ENCODE data around the gene AHSG. TPM values are rescaled to one million over a fixed set of nuclear protein-coding genes. Genes with fewer than 3 reads are reported as not detected.

Gene AHSG
- total RNA-seq, 2 experiments from 2014 or later: not detected

DNA sequence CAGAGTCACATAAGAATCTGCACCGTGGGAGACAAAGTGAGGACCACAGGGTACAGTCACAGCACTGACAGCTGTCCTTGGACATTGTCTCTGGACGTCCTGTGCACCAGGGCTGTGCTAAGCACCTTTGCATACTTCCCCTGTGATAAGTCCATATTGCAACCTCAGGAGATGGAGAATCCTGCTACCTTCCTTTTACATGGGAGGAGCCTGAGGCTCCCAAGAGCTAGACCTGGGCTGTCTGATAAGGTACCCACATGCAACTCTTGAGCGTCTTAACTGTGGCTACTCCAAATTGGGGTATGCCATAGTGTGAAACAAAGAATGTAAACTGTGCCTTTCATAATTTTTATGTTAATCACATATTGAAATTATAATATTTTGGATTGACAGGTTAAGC lies 24.8 kb downstream of the AHSG start:
- peaks cover 6% of the 10 kb centered on the region for H3K27me3 Mint-ChIP-seq (ENCODE audit: low read depth)
- no peak overlapping the region for H3K4me3 Mint-ChIP-seq
- no peak overlapping the region for H3K27ac Mint-ChIP-seq
- peaks cover 8% of the 10 kb centered on the region for H3K4me1 Mint-ChIP-seq (ENCODE audit: low read depth)
- CTCF ChIA-PET: interaction anchor here (0.6 kb wide), 1 partner anchor 97 kb away, joined by 3 read pairs; no protein-coding TSS in a partner anchor
- DNase-seq: no peak
- no peaks in the 10 kb centered on the region for H3K36me3 Mint-ChIP-seq (ENCODE audit: low read depth)
- intact Hi-C loops (cut with micrococcal nuclease): no loop called here
- H3K9me3 Mint-ChIP-seq: no peaks in the 10 kb centered on the region

DNA sequence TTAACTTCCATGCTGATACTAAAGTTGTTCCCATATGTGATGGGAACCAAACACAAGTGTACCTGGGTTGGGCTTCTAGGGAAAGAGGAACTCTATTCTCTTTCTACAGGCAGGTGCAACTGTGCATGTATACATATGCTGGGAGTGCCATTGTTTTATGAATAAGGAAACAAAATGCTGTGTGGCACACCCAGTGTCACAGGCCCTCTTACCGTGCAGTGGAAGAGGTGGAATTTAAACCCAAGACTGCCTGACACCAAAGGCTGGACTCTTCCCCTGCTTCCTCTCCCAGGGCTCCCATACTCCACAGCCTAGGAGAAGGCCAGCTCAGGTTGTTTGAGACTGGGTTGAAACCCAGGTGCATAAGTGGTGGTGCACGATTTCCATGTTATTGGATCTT lies 25.4 kb downstream of the AHSG start:
- H3K27ac Mint-ChIP-seq: no peak overlapping the region
- H3K4me3 Mint-ChIP-seq: no peak overlapping the region
- H3K27me3 Mint-ChIP-seq (ENCODE audit: low read depth): peaks cover 6% of the 10 kb centered on the region
- no peak for DNase-seq
- CTCF ChIA-PET: no interaction called here
- peaks cover 14% of the 10 kb centered on the region for H3K4me1 Mint-ChIP-seq (ENCODE audit: low read depth)
- H3K36me3 Mint-ChIP-seq (ENCODE audit: low read depth): no peaks in the 10 kb centered on the region
- intact Hi-C loops (cut with micrococcal nuclease): no loop called here
- no peaks in the 10 kb centered on the region for H3K9me3 Mint-ChIP-seq

DNA sequence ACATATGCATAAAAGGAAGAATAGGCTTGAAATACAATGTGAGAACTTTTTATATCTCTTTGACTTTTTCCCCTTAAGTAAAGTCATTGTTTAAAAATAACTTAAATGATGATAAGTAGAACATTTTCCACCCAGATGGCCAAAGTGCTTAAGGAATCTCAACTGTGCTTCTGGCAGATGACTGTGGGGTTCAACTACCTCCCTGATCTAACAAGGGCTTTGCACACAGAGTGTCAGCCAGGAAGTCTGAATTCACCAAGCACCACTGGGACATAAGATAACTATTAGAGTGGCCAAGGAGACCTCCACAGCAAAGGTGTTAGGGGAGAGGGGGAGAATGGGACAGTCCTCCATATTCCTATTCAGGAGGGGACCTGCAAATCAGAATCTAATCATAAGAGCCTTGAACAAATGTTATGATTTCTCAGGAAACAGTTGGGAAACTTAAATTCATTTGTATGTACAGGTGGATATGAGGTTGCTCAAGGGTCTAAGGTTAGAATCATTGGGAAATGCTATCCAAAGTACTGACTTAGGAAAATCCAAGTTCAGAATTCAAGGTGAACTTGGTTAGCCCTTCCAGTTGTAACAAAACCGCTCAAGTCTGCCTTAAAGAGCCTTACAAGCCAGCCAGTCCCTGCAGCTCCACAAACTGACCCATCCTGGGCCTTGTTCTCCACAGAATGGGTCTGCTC lies 27.1 kb downstream of the AHSG start, which contains the start of gene FETUB:
TSS of gene FETUB (plus strand) at position 622 of the 695 bp plus-strand sequence. CDS start at position 684, 62 bp downstream.
- Mint-ChIP-seq H3K9me3 (no peaks in the 10 kb centered on the region), H3K27me3 (ENCODE audit: low read depth) (peaks cover 6% of the 10 kb centered on the region), H3K4me3 (no peak within 1 kb of the TSS), H3K36me3 (ENCODE audit: low read depth) (no peaks in the 10 kb centered on the region), H3K27ac (no peak within 1 kb of the TSS), H3K4me1 (ENCODE audit: low read depth) (peaks cover 24% of the 10 kb centered on the region)
- CTCF ChIA-PET: no interaction called here
- no peak for DNase-seq
- intact Hi-C loops (cut with micrococcal nuclease): no loop called here

DNA sequence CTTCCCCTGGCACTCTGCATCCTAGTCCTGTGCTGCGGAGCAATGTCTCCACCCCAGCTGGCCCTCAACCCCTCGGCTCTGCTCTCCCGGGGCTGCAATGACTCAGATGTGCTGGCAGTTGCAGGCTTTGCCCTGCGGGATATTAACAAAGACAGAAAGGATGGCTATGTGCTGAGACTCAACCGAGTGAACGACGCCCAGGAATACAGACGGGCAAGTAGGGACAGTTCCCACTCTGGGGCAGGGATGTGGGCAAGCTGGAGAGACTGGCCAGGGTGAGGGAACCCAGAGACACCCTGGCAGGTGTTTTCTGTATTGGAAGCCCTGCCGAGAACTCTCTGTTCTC lies 27.6 kb downstream of the AHSG start:
- Mint-ChIP-seq H3K4me3 (no peak overlapping the region), H3K4me1 (ENCODE audit: low read depth) (peaks cover 24% of the 10 kb centered on the region), H3K27me3 (ENCODE audit: low read depth) (peaks cover 6% of the 10 kb centered on the region), H3K9me3 (no peaks in the 10 kb centered on the region), H3K27ac (no peak overlapping the region), H3K36me3 (ENCODE audit: low read depth) (no peaks in the 10 kb centered on the region)
- no peak for DNase-seq
- CTCF ChIA-PET: interaction anchor here (2.1 kb wide), 1 partner anchor 23 kb away, joined by 11 read pairs; no protein-coding TSS in a partner anchor
- intact Hi-C loops (cut with micrococcal nuclease): no loop called here

DNA sequence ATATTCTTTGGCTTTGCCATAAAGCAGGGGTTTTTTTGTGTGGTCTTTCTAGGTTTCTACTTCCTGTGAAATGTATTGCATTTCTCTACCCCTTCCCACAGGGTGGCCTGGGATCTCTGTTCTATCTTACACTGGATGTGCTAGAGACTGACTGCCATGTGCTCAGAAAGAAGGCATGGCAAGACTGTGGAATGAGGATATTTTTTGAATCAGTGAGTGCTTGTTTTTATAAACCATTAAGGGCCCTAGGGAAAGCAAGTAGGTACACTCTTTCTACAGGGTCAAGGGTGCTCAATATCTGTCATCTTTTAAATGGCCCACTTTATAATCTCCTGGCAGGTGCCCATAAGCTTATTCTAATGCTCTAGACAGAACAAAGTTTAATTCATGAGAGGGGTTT lies 28.1 kb downstream of the AHSG start:
- CTCF ChIA-PET: interaction anchor here (2.1 kb wide), 1 partner anchor 24 kb away, joined by 11 read pairs; no protein-coding TSS in a partner anchor
- peaks cover 6% of the 10 kb centered on the region for H3K27me3 Mint-ChIP-seq (ENCODE audit: low read depth)

DNA sequence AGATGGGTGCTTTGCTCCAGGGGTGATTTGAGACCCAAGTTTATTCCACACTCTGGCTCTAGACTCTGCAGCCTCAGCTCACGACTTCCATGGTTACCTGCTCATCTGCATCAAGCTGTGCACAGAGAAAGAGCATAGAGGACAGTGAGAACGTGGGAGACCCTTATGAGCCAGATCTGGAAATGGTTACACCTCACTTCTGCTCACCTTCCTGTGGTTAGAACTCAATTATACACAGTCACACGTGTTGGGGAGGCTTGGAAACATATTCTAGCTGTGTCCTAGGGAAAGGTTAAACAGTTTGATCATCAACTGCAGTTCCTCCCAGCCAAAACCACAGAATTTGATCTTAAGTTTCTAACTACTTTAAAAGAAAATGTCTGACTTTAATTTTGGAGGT lies 29.2 kb downstream of the AHSG start:
- H3K4me1 Mint-ChIP-seq (ENCODE audit: low read depth): peaks cover 24% of the 10 kb centered on the region
- H3K9me3 Mint-ChIP-seq: no peaks in the 10 kb centered on the region
- peak; percentile 18 for DNase-seq
- CTCF ChIA-PET: interaction anchor here (2.1 kb wide), 1 partner anchor 25 kb away, joined by 11 read pairs; no protein-coding TSS in a partner anchor
- intact Hi-C loops (cut with micrococcal nuclease): no loop called here
- no peaks in the 10 kb centered on the region for H3K36me3 Mint-ChIP-seq (ENCODE audit: low read depth)
- H3K4me3 Mint-ChIP-seq: no peak overlapping the region
- H3K27me3 Mint-ChIP-seq (ENCODE audit: low read depth): peaks cover 6% of the 10 kb centered on the region
- peak overlapping the region; percentile 1 for H3K27ac Mint-ChIP-seq

More for the DNA sequence above, 28.1 kb downstream of the AHSG start:
- Mint-ChIP-seq H3K36me3 (ENCODE audit: low read depth) (no peaks in the 10 kb centered on the region), H3K4me3 (no peak overlapping the region), H3K27ac (no peak overlapping the region), H3K9me3 (no peaks in the 10 kb centered on the region), H3K4me1 (ENCODE audit: low read depth) (peaks cover 24% of the 10 kb centered on the region)
- no peak for DNase-seq
- intact Hi-C loops (cut with micrococcal nuclease): no loop called here

DNA sequence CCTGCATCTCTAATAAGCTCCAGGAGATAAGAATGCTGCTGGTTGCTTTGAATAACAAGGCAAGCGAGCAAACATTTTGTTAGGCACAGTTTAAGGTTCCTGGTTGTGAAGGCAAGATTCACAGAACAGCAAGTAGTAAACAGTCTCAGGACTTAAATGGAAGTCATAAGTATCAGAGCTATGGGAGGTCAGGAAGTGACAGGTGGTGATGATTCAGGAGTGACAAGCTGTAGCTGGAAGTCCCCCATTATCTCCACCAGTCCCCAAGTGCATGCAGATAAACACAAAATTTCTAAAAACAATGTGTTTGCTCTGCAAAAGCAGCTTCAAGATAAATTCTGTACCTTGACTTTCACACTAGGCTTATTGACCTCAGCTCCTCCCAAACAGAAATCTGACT lies 30.6 kb downstream of the AHSG start:
- CTCF ChIA-PET: interaction anchor here (0.6 to 1.7 kb wide), 3 partner anchors 27 to 33 kb away, joined by 3 to 6 read pairs (median 5); no protein-coding TSS in a partner anchor
- intact Hi-C loops (cut with micrococcal nuclease): loop anchor here (1.0 kb wide), 2 partner anchors 26 to 110 kb away; no protein-coding TSS in a partner anchor
- Mint-ChIP-seq H3K4me3 (no peak overlapping the region), H3K27me3 (ENCODE audit: low read depth) (peaks cover 6% of the 10 kb centered on the region), H3K9me3 (no peaks in the 10 kb centered on the region), H3K27ac (peak overlapping the region; percentile 52), H3K36me3 (ENCODE audit: low read depth) (no peaks in the 10 kb centered on the region), H3K4me1 (ENCODE audit: low read depth) (peaks cover 24% of the 10 kb centered on the region)
- peak; percentile 46 for DNase-seq

DNA sequence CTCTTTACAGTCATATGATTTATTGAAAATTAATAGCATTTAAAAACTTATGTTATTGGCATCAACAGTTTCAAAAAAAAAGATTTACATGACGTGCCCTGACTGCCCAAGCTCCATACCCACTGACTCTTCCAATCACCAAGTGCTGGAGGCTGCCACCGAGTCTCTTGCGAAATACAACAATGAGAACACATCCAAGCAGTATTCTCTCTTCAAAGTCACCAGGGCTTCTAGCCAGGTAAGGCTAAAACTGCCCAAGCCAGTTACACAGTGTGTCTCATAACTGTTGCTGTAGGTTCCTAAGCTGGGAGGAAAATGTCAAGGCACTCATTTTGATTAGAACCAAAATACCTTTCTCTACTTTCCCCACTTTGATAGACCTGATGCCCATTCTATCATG lies 31.8 kb downstream of the AHSG start:
- Mint-ChIP-seq H3K9me3 (no peaks in the 10 kb centered on the region), H3K4me1 (ENCODE audit: low read depth) (peaks cover 24% of the 10 kb centered on the region), H3K27ac (no peak overlapping the region), H3K4me3 (no peak overlapping the region), H3K27me3 (ENCODE audit: low read depth) (peaks cover 6% of the 10 kb centered on the region), H3K36me3 (ENCODE audit: low read depth) (no peaks in the 10 kb centered on the region)
- intact Hi-C loops (cut with micrococcal nuclease): no loop called here
- DNase-seq: no peak
- CTCF ChIA-PET: interaction anchor here (1.7 kb wide), 1 partner anchor 30 kb away, joined by 6 read pairs; no protein-coding TSS in a partner anchor

DNA sequence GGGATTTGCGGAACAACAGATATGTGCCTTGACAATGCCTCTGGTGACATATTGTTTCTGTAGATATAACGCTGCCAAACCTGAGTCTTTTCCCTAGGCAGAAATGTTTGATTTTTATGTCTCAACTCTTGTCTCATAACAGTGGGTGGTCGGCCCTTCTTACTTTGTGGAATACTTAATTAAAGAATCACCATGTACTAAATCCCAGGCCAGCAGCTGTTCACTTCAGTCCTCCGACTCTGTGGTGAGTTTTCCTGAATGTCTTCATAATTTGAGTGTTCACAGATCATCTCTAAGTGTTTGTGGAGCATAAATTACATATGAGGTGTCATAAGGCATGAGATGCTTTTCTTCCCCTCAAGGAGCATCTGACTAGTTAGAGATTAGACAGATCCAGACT lies 33.2 kb downstream of the AHSG start:
- Mint-ChIP-seq H3K4me3 (no peak overlapping the region), H3K27ac (no peak overlapping the region), H3K36me3 (ENCODE audit: low read depth) (no peaks in the 10 kb centered on the region), H3K4me1 (ENCODE audit: low read depth) (peaks cover 24% of the 10 kb centered on the region), H3K27me3 (ENCODE audit: low read depth) (peaks cover 2% of the 10 kb centered on the region), H3K9me3 (no peaks in the 10 kb centered on the region)
- DNase-seq: no peak
- intact Hi-C loops (cut with micrococcal nuclease): no loop called here
- CTCF ChIA-PET: no interaction called here

DNA sequence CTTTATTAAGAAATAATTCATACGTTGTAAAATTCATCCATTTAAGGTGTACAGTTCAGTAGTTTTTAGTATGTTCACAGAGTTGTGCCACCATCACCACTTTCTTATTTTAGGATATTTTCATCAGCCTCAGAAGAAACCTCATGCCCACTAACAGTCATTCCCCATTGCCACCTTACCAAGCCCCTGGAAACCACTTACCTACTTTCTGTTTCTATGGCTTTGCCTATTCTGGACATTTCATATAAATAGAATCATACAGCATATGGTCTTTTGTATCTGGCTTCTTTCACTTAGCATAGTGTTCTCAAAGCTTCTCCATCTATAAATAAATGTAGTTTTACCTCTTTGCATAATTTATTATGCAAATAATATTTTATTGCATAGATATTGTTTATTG lies 34.0 kb downstream of the AHSG start:
- Mint-ChIP-seq H3K36me3 (ENCODE audit: low read depth) (no peaks in the 10 kb centered on the region), H3K4me3 (no peak overlapping the region), H3K27ac (no peak overlapping the region), H3K9me3 (no peaks in the 10 kb centered on the region), H3K27me3 (ENCODE audit: low read depth) (peaks cover 2% of the 10 kb centered on the region), H3K4me1 (ENCODE audit: low read depth) (peaks cover 23% of the 10 kb centered on the region)
- CTCF ChIA-PET: no interaction called here
- no peak for DNase-seq
- intact Hi-C loops (cut with micrococcal nuclease): no loop called here

DNA sequence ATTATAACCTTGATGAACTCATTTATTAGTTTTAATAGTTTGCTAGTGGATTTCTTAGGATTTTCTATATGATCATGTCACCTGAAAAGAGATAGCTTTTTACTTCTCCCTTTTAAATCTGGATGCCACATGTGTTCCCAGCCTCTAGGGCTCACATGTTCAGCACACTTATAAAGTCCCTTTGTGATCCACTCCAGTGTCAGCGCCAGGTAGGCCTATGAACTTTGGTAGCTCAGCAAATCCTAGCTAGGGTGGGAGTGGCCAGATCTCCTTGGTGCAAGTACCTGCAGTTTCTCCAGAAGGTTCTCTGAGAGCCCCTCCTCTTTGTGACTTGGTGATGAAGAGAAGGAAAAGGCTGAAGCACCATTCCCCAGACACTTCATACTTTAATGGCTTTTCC lies 36.0 kb downstream of the AHSG start:
- CTCF ChIA-PET: interaction anchor here (0.7 kb wide), 1 partner anchor 686 kb away, joined by 3 read pairs; no protein-coding TSS in a partner anchor
- H3K36me3 Mint-ChIP-seq (ENCODE audit: low read depth): no peaks in the 10 kb centered on the region
- peaks cover 5% of the 10 kb centered on the region for H3K4me1 Mint-ChIP-seq (ENCODE audit: low read depth)
- H3K27ac Mint-ChIP-seq: no peak overlapping the region
- no peak for DNase-seq
- H3K4me3 Mint-ChIP-seq: no peak overlapping the region
- no peaks in the 10 kb centered on the region for H3K9me3 Mint-ChIP-seq
- peaks cover 5% of the 10 kb centered on the region for H3K27me3 Mint-ChIP-seq (ENCODE audit: low read depth)
- intact Hi-C loops (cut with micrococcal nuclease): no loop called here

DNA sequence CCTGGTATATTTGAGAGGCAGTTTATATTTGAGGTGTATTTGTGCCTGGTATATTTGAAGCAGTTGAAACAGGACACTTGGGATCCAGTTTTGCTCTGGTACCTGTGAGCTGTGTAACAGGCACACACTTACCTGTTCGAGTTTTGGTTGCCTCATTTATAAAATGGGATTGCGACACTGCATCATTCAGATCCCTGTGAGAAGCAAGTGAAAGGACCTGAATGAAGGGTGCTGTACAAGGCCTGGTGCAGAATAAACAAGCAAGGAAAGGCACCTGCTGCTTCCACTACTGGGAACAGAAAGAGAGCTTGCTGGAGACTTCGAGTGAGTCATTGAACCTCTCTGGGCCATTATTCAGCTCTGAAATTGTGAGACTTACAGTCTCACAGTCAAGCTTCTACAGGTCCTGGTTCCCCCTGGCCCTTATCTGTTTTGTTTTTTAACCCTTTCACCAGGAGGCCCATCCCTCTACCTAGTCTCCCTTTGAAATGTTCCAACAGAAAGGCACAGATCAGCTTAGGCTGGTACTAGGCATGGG lies 38.9 kb downstream of the AHSG start:
- DNase-seq: no peak
- intact Hi-C loops (cut with micrococcal nuclease): no loop called here
- no peaks in the 10 kb centered on the region for H3K4me1 Mint-ChIP-seq (ENCODE audit: low read depth)
- no peak overlapping the region for H3K4me3 Mint-ChIP-seq
- CTCF ChIA-PET: no interaction called here
- H3K9me3 Mint-ChIP-seq: no peaks in the 10 kb centered on the region
- peaks cover 5% of the 10 kb centered on the region for H3K27me3 Mint-ChIP-seq (ENCODE audit: low read depth)
- no peaks in the 10 kb centered on the region for H3K36me3 Mint-ChIP-seq (ENCODE audit: low read depth)
- H3K27ac Mint-ChIP-seq: no peak overlapping the region

All from activated naive CD4-positive, alpha-beta T cell treated with anti-CD3 and anti-CD28 coated beads for 36 hours (primary cell).